Effector memory CD8-positive, alpha-beta T cell (primary cell): ENCODE measurements around the gene HECW1.
"Not testable (repeated sequence)": the region's sequence is repeated elsewhere in the genome, so short reads cannot be mapped to it uniquely, and the experiment has no call there.

ENCODE experiments used
- ATAC-seq: fragments of 150-1000 bp; cut with Tn5 transposase; replicated peaks from 2 replicates; pipeline ENCODE4 v1.10.0; 2021; ENCODE audit warnings: mild to moderate bottlenecking, moderate library complexity
- DNase-seq, 3 experiments: peaks; one replicate each; pipeline ENCODE4 v3.0.0; 2021
- H3K27ac Mint-ChIP-seq, 2 donors: one replicate each; pipeline ENCODE4 v1.8.0; 2022; ENCODE audit warnings: mild to moderate bottlenecking in 2 of 2, mixed read lengths in 2 of 2, moderate library complexity in 2 of 2
- H3K27me3 Mint-ChIP-seq, 2 donors: one replicate each; pipeline ENCODE4 v1.8.0; 2022; ENCODE audit warnings: mixed read lengths in 2 of 2
- H3K36me3 Mint-ChIP-seq: one replicate; pipeline ENCODE4 v1.8.0; 2022; ENCODE audit warnings: mild to moderate bottlenecking, moderate library complexity, mixed read lengths; ENCODE audit not compliant: insufficient read depth
- H3K4me1 Mint-ChIP-seq, 2 donors: one replicate each; pipeline ENCODE4 v1.8.0; 2022; ENCODE audit warnings: low read depth in 2 of 2, mixed read lengths in 2 of 2
- H3K4me3 Mint-ChIP-seq, 2 donors: one replicate each; pipeline ENCODE4 v1.8.0; 2022; ENCODE audit warnings: mild to moderate bottlenecking in 2 of 2, mixed read lengths in 2 of 2, moderate library complexity in 2 of 2
- H3K9me3 Mint-ChIP-seq, 2 donors: one replicate each; pipeline ENCODE4 v1.8.0; 2022; ENCODE audit warnings: mixed read lengths in 2 of 2

The HECW1 gene

DNA sequence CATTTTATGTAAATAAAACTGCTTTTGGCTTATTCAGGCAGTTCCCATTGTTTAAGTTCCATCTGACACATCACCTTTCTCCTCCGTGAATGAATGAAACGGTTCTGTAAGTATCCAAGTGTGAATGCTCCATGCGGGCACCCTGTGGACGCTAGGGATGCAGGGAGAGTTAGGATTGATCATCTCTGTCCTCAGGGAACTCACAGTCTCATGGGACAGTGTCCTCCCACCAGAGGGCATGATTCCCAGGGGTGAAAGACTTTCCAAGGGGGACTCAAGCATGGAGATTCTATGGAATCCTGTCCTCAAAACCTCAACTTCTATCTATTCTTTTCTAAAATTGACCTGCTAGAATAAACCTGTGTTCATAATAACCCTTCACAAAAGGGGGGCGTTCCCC, 98.8 kb downstream of the HECW1 start:
- Mint-ChIP-seq H3K36me3 (peaks cover 3% of the 10 kb centered on the region), H3K4me3 (no peak overlapping the region), H3K27ac (no peak overlapping the region), H3K9me3 (no peaks in the 10 kb centered on the region), H3K4me1 (no peaks in the 10 kb centered on the region), H3K27me3 (peaks cover 32 to 54% of the 10 kb centered on the region in 2 donors)
- ATAC-seq (no peak), DNase-seq (no peak)

DNA sequence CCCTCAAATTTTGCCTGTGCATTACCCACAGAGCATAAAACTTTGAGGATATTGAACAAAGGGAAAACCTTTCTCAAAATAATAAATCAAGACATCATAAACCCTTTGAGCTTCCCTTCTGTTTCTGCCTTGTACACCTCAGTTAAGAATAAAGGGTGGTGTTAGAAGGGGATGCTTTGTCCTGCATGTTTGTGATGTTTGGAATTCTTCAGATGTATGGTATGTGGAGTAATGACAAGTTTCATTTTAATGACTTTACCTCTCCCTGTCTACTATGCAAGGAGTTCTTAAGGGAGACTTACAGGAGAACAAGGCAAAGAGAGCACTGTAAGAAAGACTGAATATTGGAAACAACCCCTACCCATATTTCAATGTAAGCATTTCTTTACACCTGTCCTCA, 99.2 kb downstream of the HECW1 start:
- H3K27ac Mint-ChIP-seq = no peak overlapping the region

DNA sequence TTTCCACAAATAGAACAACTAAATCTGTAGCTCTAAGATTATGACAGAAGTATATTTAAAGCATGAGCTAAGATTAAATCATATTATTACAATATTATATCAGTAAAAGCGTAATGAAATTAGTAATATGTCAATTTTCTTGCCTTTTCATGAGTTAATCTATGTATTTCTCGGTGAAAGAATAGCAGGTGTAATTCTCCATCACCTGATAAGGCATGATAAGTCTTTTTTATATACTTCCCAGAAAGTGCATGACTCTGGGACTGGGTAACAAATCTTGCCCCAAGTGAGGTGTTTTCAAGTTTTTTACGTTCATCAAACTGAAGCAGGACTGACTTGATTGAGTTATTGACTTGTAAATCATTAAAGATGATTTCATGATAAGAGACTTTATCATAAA, 100.5 kb downstream of the HECW1 start:
- no peak overlapping the region for H3K27ac Mint-ChIP-seq
- H3K9me3 Mint-ChIP-seq = no peaks in the 10 kb centered on the region
- H3K27me3 Mint-ChIP-seq = peaks cover 41 to 66% of the 10 kb centered on the region in 2 donors
- ATAC-seq (no peak), DNase-seq (no peak)
- peaks cover 3% of the 10 kb centered on the region for H3K36me3 Mint-ChIP-seq
- H3K4me3 Mint-ChIP-seq = no peak overlapping the region
- H3K4me1 Mint-ChIP-seq = no peaks in the 10 kb centered on the region

More for the DNA sequence above, 99.2 kb downstream of the HECW1 start:
- peaks cover 3% of the 10 kb centered on the region for H3K36me3 Mint-ChIP-seq
- ATAC-seq = no peak
- no peak for DNase-seq
- H3K9me3 Mint-ChIP-seq = no peaks in the 10 kb centered on the region
- H3K27me3 Mint-ChIP-seq = peaks cover 33 to 54% of the 10 kb centered on the region in 2 donors
- no peak overlapping the region for H3K4me3 Mint-ChIP-seq
- no peaks in the 10 kb centered on the region for H3K4me1 Mint-ChIP-seq

DNA sequence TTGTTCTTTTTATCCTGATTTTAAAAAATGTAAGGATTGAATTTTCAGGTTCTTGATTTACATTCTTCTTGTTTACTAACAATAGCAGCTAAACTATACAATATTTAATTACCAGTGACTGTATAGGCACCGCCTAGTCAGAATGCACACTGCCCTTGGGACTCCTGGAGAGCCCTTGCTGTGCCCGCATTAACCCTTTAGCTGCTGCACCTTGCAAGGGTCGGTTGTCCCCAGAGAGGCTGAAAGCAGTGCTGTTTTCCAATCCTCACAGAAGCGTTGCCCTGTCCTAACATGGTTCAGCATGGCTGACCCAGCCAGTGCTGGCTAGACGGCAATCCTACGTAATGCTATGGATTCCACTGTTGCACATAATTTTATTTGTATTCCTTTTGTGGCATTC, 102.6 kb downstream of the HECW1 start:
- Mint-ChIP-seq H3K27ac (no peak overlapping the region), H3K4me1 (no peaks in the 10 kb centered on the region), H3K27me3 (peaks cover 41 to 61% of the 10 kb centered on the region in 2 donors), H3K4me3 (no peak overlapping the region), H3K36me3 (peaks cover 3% of the 10 kb centered on the region), H3K9me3 (no peaks in the 10 kb centered on the region)
- no peak for ATAC-seq
- no peak for DNase-seq

DNA sequence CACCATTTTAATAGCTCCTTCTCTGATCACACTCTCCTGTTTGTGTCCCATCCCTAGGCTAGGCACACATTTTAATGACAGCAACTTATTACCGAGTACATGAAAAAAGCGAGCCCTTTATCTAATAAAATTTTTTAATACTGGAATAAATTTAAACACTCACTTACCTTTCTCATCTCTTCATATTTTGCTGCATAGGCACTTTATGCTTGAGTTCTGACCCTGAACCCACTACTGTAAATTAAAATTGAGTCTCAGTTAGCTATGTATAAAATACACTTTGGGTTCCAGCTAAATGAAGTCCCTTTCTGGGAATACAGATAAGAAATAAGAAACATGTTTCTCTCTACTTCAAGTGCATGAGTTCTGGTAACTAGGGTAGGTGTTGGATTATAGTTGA, 104.6 kb downstream of the HECW1 start:
- peaks cover 33 to 51% of the 10 kb centered on the region in 2 donors for H3K27me3 Mint-ChIP-seq
- no peak overlapping the region for H3K4me3 Mint-ChIP-seq
- H3K27ac Mint-ChIP-seq = no peak overlapping the region
- H3K4me1 Mint-ChIP-seq = no peaks in the 10 kb centered on the region
- peaks cover 3% of the 10 kb centered on the region for H3K36me3 Mint-ChIP-seq
- DNase-seq (no peak), ATAC-seq (no peak)
- H3K9me3 Mint-ChIP-seq = no peaks in the 10 kb centered on the region

DNA sequence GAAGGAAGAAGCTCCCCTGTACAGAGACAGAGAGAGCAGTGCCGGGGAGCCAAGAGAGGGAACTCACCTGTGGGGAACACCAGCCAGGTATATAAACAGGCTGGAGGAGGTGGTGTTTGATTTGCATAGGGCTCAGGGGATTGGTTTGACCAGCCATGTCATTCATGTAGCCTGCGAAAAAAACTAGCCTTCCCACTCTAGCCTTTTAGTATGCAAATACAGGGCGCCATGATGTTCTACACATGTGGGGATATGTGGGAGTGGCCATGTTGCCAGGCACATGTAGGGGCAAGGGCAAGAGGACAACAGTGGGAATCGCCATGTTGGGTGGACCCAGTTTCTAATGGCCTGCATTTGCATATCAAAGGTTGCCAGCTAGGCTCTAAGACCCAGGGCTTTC, 106.5 kb downstream of the HECW1 start:
- not testable (repeated sequence) for H3K36me3 Mint-ChIP-seq, H3K4me1 Mint-ChIP-seq, ATAC-seq, H3K4me3 Mint-ChIP-seq, DNase-seq, H3K27ac Mint-ChIP-seq, H3K9me3 Mint-ChIP-seq
- H3K27me3 Mint-ChIP-seq = peaks cover 33 to 51% of the 10 kb centered on the region in 2 donors

DNA sequence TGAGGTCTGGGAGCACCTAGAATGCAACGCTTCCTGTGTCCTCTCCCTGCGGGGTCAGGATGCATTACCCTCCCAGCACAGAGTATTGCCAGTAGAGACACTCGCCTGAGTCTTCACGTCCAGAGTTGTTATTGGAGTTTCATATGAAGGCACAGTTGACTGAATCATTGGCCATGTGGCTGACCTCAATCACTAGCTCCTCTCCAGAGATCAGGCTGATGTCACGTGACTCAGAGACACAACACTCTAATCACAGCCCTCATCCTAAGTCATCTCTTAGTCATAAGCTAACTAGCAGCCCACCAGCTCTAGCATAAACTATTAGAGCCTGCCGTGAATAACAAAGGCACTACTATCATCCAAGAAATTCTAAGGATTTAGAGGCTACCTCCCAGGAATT, 107.8 kb downstream of the HECW1 start:
- no peak overlapping the region for H3K4me3 Mint-ChIP-seq
- DNase-seq (no peak), ATAC-seq (no peak)
- H3K27me3 Mint-ChIP-seq = peaks cover 25 to 39% of the 10 kb centered on the region in 2 donors
- no peaks in the 10 kb centered on the region for H3K36me3 Mint-ChIP-seq
- no peaks in the 10 kb centered on the region for H3K4me1 Mint-ChIP-seq
- H3K9me3 Mint-ChIP-seq = no peaks in the 10 kb centered on the region
- H3K27ac Mint-ChIP-seq = no peak overlapping the region

DNA sequence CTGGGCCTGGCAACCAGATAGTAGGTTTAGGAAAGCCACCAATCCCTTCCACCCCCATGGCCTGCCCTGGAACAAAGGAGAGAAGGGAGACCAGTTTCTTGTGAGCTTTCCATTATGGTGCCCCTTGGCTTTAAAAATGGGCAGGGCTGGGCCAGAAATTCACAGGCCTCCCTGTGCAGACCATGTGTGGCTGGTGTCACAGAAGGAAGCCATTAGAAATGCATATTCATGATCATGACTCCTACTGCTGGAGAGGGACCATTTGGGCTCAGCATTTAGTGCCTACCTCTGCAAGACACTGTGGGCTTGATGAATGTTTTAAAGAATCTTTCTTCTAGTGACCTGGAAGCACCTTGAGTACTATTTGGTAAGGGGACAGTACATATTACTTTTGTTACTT, 108.3 kb downstream of the HECW1 start:
- Mint-ChIP-seq H3K4me3 (no peak overlapping the region), H3K4me1 (no peaks in the 10 kb centered on the region), H3K36me3 (no peaks in the 10 kb centered on the region), H3K9me3 (no peaks in the 10 kb centered on the region), H3K27ac (no peak overlapping the region), H3K27me3 (peaks cover 22 to 34% of the 10 kb centered on the region in 2 donors)
- no peak for ATAC-seq
- no peak for DNase-seq

DNA sequence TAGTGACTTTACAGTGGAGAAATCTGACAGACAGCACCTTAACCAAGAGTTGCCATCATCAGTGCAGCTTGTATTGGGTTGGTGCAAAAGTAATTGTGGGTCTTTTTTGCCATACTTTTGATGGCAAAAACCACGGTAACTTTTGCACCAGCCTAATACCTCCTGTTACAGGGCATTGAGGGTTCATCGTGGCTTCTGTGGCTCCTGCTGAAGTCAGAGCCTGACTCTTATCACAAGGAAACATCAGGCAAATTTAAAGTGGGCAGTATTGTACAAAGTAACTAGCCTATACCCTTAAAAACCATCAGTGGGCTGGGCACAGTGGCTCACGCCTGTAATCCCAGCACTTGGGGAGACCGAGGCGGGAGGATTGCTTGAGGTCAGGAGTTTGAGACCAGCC, 117.4 kb downstream of the HECW1 start:
- Mint-ChIP-seq H3K4me3 (no peak overlapping the region), H3K27me3 (peaks cover 28 to 31% of the 10 kb centered on the region in 2 donors), H3K27ac (no peak overlapping the region), H3K9me3 (no peaks in the 10 kb centered on the region), H3K4me1 (no peaks in the 10 kb centered on the region), H3K36me3 (no peaks in the 10 kb centered on the region)
- DNase-seq (no peak), ATAC-seq (no peak)

DNA sequence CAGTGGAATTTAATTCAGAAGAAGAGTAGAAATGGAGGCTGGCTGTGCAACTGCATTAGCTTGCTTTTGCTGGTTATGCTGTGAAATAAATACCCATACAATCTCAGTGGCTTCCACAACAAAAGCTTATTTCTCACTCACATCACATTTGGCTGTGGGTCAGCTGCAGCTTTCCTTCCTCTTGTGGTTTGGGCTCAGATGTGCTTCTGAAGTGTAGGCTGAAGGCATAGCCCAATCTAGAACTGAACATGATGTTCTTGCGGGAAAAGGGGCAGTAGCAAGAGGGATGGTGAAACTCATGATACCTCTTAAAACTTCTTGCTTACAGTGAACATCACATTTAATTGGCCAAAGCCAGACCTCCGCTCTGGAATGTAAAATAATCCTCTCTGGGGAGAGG, 119.9 kb downstream of the HECW1 start:
- no peak overlapping the region for H3K27ac Mint-ChIP-seq
- H3K4me3 Mint-ChIP-seq = no peak overlapping the region
- H3K27me3 Mint-ChIP-seq = peaks cover 44% of the 10 kb centered on the region in 2 donors
- H3K4me1 Mint-ChIP-seq = no peaks in the 10 kb centered on the region
- ATAC-seq (no peak), DNase-seq (no peak)
- H3K9me3 Mint-ChIP-seq = no peaks in the 10 kb centered on the region
- no peaks in the 10 kb centered on the region for H3K36me3 Mint-ChIP-seq

DNA sequence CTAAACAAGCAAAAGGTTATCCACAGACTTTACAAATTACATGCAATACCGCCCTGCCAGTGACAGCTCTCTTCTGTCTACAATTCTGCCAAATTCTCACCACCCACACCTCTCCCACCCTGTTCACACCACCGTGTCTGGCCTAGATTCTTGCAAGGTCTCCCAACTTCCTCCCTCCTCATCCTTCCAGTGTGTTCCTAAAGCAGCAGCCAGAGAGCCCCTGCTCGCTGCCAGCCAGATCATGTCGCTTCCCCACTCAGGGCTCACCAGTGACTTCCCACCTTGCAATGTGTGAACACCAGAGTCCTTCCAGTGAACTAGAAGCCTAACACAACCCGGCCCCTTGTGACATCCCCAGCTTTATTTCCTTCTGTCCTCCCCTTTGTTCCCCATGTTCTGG, 121.6 kb downstream of the HECW1 start:
- no peaks in the 10 kb centered on the region for H3K9me3 Mint-ChIP-seq

DNA sequence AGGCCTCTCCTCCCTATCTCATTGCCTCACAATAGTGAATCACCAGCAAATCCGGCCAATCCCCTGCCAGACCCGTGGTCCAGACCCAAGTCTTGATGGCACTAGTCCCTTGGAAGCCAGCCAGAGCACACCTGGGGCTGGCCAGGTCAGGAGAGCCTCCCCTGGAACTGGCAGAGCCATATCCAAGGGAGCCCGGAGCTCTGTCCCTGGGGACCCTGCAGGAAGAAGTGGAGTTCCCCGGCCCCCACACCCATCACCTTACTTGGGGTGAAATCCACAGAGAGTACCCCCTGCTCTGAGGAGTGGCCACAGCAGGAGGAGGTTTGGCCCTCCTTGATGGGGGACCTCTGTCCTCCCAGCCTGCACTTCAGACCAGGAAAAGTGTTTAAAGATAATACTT, 122.5 kb downstream of the HECW1 start:
- Mint-ChIP-seq H3K27ac (no peak overlapping the region), H3K27me3 (peaks cover 37 to 45% of the 10 kb centered on the region in 2 donors), H3K4me1 (no peaks in the 10 kb centered on the region), H3K4me3 (no peak overlapping the region), H3K9me3 (no peaks in the 10 kb centered on the region), H3K36me3 (no peaks in the 10 kb centered on the region)
- ATAC-seq = no peak
- DNase-seq = no peak

More for the DNA sequence above, 121.6 kb downstream of the HECW1 start:
- Mint-ChIP-seq H3K27ac (no peak overlapping the region), H3K4me3 (no peak overlapping the region), H3K4me1 (no peaks in the 10 kb centered on the region), H3K27me3 (peaks cover 37 to 45% of the 10 kb centered on the region in 2 donors), H3K36me3 (no peaks in the 10 kb centered on the region)
- DNase-seq (no peak), ATAC-seq (no peak)

DNA sequence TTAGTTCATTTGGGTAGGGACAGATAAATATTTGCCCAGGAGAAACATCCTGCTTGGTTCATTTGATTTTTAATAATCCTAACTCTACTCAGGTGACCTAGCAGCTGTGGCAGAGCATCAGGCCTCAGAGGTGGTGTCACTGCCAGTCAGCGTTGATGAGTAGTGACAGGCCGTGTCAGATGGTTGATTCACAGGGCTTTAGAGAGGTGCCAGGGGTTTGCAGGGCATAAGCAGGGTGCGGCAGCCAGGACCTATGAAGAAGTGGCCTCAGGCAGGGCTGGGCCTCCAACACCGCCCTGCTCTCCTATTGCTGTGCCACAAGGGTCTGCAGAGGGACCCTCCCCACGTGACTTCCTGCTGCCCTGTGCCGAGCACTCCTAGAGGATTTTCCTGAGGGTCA, 128.1 kb downstream of the HECW1 start:
- no peaks in the 10 kb centered on the region for H3K4me1 Mint-ChIP-seq
- ATAC-seq (no peak), DNase-seq (no peak)
- no peak overlapping the region for H3K27ac Mint-ChIP-seq
- no peaks in the 10 kb centered on the region for H3K9me3 Mint-ChIP-seq
- peaks cover 22 to 62% of the 10 kb centered on the region in 2 donors for H3K27me3 Mint-ChIP-seq
- H3K4me3 Mint-ChIP-seq = no peak overlapping the region
- no peaks in the 10 kb centered on the region for H3K36me3 Mint-ChIP-seq

DNA sequence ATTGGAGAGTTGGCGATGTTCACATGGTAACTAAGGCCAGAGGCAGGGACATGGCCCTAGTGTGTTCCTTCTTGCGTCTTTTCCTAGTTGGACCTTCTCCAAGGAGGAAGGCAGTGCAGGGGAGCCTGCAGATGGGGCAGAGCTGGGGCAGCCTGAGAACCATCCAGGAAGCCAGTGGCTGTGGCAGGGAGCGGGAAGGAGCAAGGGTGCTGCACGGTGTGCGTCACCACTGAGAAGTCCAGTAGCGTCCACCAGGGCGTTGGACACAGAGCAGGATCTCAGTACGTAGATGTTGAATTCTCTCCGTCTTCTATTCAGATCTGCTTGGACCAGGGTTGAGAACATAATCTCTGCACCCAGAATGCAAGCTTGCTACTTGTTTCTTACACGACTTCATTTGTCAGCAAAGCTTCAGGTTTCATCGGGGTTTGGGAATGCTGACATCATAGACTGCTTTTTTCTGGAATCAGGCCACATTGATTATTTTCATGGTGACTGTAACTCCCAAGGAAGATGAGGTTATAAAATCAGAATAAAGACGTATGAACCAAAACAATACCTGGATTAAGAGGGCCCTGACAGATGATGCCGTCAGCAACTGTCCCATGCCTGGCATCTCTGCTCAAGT, 130.3 kb downstream of the HECW1 start:
- H3K36me3 Mint-ChIP-seq = no peaks in the 10 kb centered on the region
- H3K27me3 Mint-ChIP-seq = peaks cover 28 to 64% of the 10 kb centered on the region in 2 donors
- no peak overlapping the region for H3K4me3 Mint-ChIP-seq
- H3K4me1 Mint-ChIP-seq = no peaks in the 10 kb centered on the region
- H3K27ac Mint-ChIP-seq = no peak overlapping the region
- no peak for DNase-seq
- no peaks in the 10 kb centered on the region for H3K9me3 Mint-ChIP-seq
- no peak for ATAC-seq

DNA sequence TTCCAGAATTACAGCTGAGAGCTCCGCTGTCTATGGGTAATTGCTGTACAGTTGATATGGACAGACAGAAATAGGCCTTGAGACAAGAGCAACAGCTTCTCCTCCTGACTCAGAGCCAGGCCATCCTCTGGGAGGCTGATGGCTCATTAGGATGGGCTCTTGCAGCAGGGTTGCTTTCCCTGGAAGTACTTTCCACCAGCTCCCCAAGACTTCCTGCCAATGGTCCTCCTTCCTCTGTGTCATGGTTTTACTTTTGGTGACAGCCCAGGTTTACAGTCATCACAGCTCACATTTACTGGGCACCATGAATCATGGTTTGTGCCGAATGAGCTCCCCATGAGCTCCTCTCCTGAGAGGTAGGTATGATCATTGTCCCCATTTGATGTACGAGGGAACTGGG, 131.8 kb downstream of the HECW1 start:
- Mint-ChIP-seq H3K4me1 (no peaks in the 10 kb centered on the region), H3K9me3 (no peaks in the 10 kb centered on the region), H3K27ac (no peak overlapping the region), H3K36me3 (no peaks in the 10 kb centered on the region), H3K27me3 (peaks cover 27 to 64% of the 10 kb centered on the region in 2 donors), H3K4me3 (no peak overlapping the region)
- no peak for ATAC-seq
- DNase-seq = no peak
